K562 (cell line): ENCODE measurements around the gene CSH1. TPM values are rescaled to one million over a fixed set of nuclear protein-coding genes. Genes with fewer than 3 reads are reported as not detected.

Source experiments
- ATAC-seq: fragments of 200-7000 bp; cut with Tn5 transposase; 3 replicates; pipeline ENCODE4 v1.9.1; 2020; ENCODE audit warnings: moderate library complexity
- BruUV-seq: library from RNA; stranded (reverse); fragments of 400-500 nt; replicated peaks from 2 replicates; lab custom pipeline; 2021; lab: Mats Ljungman, UMichigan
- CTCF ChIA-PET: fragments of 300-600 bp; formaldehyde crosslinking; extraction: SDS; loops from one replicate; lab custom pipeline; 2021; ENCODE audit warnings: low intra/inter-chr PET ratio; lab: Yijun Ruan, JAX
- POLR2A ChIA-PET: fragments of 300-600, 350-650 bp; sonication (Branson Sonifier 250); formaldehyde crosslinking; extraction: SDS; loops from one replicate; lab custom pipeline; 2021; ENCODE audit warnings: antibody characterized with exemption, inconsistent platforms; lab: Yijun Ruan, JAX
- DNase-seq, 4 experiments: peaks; one replicate each; pipeline versions ENCODE4 v3.0.0 to v3.0.0-alpha.2; 2011 to 2018; ENCODE audit warnings: low spot score in 3 of 4, mixed read lengths in 3 of 4; ENCODE audit errors: extremely low read depth in 1 of 4
- FAIRE-seq: peaks from 2 replicates; lab custom pipeline; 2011; peaks lifted over from hg19 to GRCh38; lab: Jason Lieb, UNC
- H2AFZ ChIP-seq: 2 replicates; pipeline ENCODE4 v1.6.0; 2011; ENCODE audit warnings: low read depth, low read length, control low read depth, inconsistent platforms
- H3K27ac ChIP-seq: fragments of 200-600 bp; 3 replicates; pipeline ENCODE4 v1.8.0; 2011; ENCODE audit warnings: low read depth, mild to moderate bottlenecking, control low read depth, inconsistent platforms, low read length, moderate library complexity, mixed read lengths; ENCODE audit errors: extremely low read depth
- H3K27me3 ChIP-seq, 2 experiments: fragments of 300-600 bp in 1 of 2; 2 replicates in 1 of 2; 3 replicates in 1 of 2; pipeline versions ENCODE4 v1.6.0 to v1.8.0; 2011; ENCODE audit warnings: inconsistent platforms in 2 of 2, low read length in 2 of 2, mild to moderate bottlenecking in 1 of 2, mixed read lengths in 1 of 2, moderate library complexity in 1 of 2; ENCODE audit not compliant: control insufficient read depth in 2 of 2, insufficient read depth in 2 of 2
- H3K36me3 ChIP-seq: fragments of 300-600 bp; 3 replicates; pipeline ENCODE4 v1.8.0; 2011; ENCODE audit warnings: mild to moderate bottlenecking, low read length, inconsistent platforms; ENCODE audit not compliant: control insufficient read depth, insufficient read depth
- H3K4me1 ChIP-seq, 2 experiments: fragments of 200-600 bp in 1 of 2; replicated peaks in 1 of 2; 2 replicates in 1 of 2; 3 replicates in 1 of 2; pipeline versions ENCODE4 v1.5.1 to v1.8.0; 2011; ENCODE audit warnings: inconsistent platforms in 2 of 2, low read length in 2 of 2, mild to moderate bottlenecking in 1 of 2, mixed read lengths in 1 of 2, moderate library complexity in 1 of 2; ENCODE audit not compliant: control insufficient read depth in 2 of 2, insufficient read depth in 2 of 2
- H3K4me2 ChIP-seq: 2 replicates; pipeline ENCODE4 v1.6.1; 2011; ENCODE audit warnings: low read length, control low read depth, inconsistent platforms, mixed read lengths; ENCODE audit not compliant: insufficient read depth
- H3K4me3 ChIP-seq: fragments of 200-600 bp; sonication (generic), shearing (Covaris generic); 2 replicates; pipeline ENCODE4 v1.5.1; 2016; ENCODE audit warnings: control low read depth, inconsistent platforms
- H3K79me2 ChIP-seq: fragments of 200-600 bp; 3 replicates; pipeline ENCODE4 v1.8.0; 2011; ENCODE audit warnings: low read length, inconsistent platforms; ENCODE audit not compliant: control insufficient read depth, insufficient read depth
- H3K9ac ChIP-seq, 2 experiments: 2 replicates each; pipeline versions ENCODE4 v1.6.0 to v1.6.1; 2011; ENCODE audit warnings: low read depth in 2 of 2, low read length in 2 of 2, control low read depth in 1 of 2, inconsistent platforms in 1 of 2, mild to moderate bottlenecking in 1 of 2, mixed read lengths in 1 of 2; ENCODE audit not compliant: insufficient read depth in 1 of 2
- H3K9me1 ChIP-seq: one replicate; pipeline ENCODE4 v1.6.0; 2011; ENCODE audit warnings: inconsistent platforms, mild to moderate bottlenecking, low read length, moderate library complexity; ENCODE audit not compliant: control insufficient read depth, insufficient read depth
- H3K9me3 ChIP-seq: replicated peaks from 2 replicates; pipeline ENCODE4 v1.5.1; 2011; ENCODE audit warnings: low read depth, low read length, inconsistent platforms; ENCODE audit not compliant: control insufficient read depth, insufficient read depth
- H4K20me1 ChIP-seq: replicated peaks from 2 replicates; pipeline ENCODE4 v1.6.1; 2011; ENCODE audit warnings: low read length, inconsistent platforms, mixed read lengths; ENCODE audit not compliant: control insufficient read depth, insufficient read depth
- CBX8 ChIP-seq: fragments of 200-600 bp; sonication (generic); IDR thresholded peaks from 2 replicates; pipeline ENCODE4 v1.6.1; 2012; ENCODE audit warnings: borderline replicate concordance, mixed run types, low read depth, mild to moderate bottlenecking, moderate library complexity, mixed read lengths, low read length, control low read depth, inconsistent platforms; ENCODE audit not compliant: poor library complexity, severe bottlenecking; ENCODE audit errors: extremely low read depth
- CHD4 ChIP-seq: fragments of 200-600 bp; sonication (generic); IDR thresholded peaks from 3 replicates; pipeline ENCODE4 v1.6.1; 2012; ENCODE audit warnings: low read depth, mild to moderate bottlenecking, mixed read lengths, low read length, inconsistent platforms; ENCODE audit not compliant: insufficient read depth, insufficient replicate concordance, poor library complexity, severe bottlenecking
- HLTF ChIP-seq: fragments of 450-650 bp; IDR thresholded peaks from 2 replicates; pipeline ENCODE4 v1.6.1; 2016
- HNRNPH1 ChIP-seq: fragments of 200-400 bp; formaldehyde crosslinking; optimal IDR thresholded peaks from 2 replicates; pipeline ENCODE3; 2017; ENCODE audit warnings: low read depth, mild to moderate bottlenecking, low read length, moderate library complexity
- NFRKB ChIP-seq: fragments of 450-650 bp; IDR thresholded peaks from 2 replicates; pipeline ENCODE4 v1.6.1; 2016; ENCODE audit warnings: low read depth
- TFE3 ChIP-seq: fragments of 450-650 bp; formaldehyde crosslinking; IDR thresholded peaks from 2 replicates; pipeline ENCODE4 v1.4.0; 2020; ENCODE audit warnings: mild to moderate bottlenecking, mixed read lengths
- ZBTB40 ChIP-seq, 2 experiments: fragments of 450-650 bp in 1 of 2; sonication (generic) in 1 of 2; formaldehyde crosslinking in 1 of 2; IDR thresholded peaks; 2 replicates each; pipeline versions ENCODE4 v1.7.1 to v1.9.0; 2016 to 2022; ENCODE audit warnings: inconsistent platforms in 1 of 2, mild to moderate bottlenecking in 1 of 2, missing genetic modification reagents in 1 of 2
- ZNF124 ChIP-seq: sonication (generic); formaldehyde crosslinking; IDR thresholded peaks from 2 replicates; pipeline ENCODE4 v1.8.1; 2022; ENCODE audit warnings: missing genetic modification reagents
- WGBS: fragments of 100-300 bp; shearing (Covaris generic); methylation state at CpG from one replicate; pipeline ENCODE4 v1.1.6; 2016; ENCODE audit warnings: low coverage, mixed read lengths; ENCODE audit not compliant: insufficient coverage; ENCODE audit errors: missing lambda C conversion rate; 5-methylcytosine and 5-hydroxymethylcytosine counted together
- in situ Hi-C: fragments of 300-500 bp; cut with MboI; formaldehyde crosslinking; loops from 4 replicates; pipeline ENCODE4 v1.15.0; 2018; ENCODE audit warnings: inconsistent platforms, mixed read lengths
- intact Hi-C: fragments of 100-400 bp; cut with micrococcal nuclease; formaldehyde crosslinking; loops from 2 replicates; pipeline ENCODE4 v1.14.2; 2022
- polyA plus RNA-seq, 8 experiments: library from polyadenylated mRNA; depleted of rRNA in 4 of 8; stranded (reverse) in 5 of 8; unstranded in 3 of 8; fragments of >200 nt; fragmentation: Nextera tagmentation in 2 of 8; fragmentation: Illumina TruSeq in 1 of 8; extraction: Ambion mirVana in 2 of 8; extraction: Trizol in 1 of 8; gene quantifications; 2 replicates each; pipeline versions ENCODE4 v1.2.1 to v1.2.3, GENCODE V29; 2011 to 2014; ENCODE audit warnings: inconsistent platforms in 1 of 8, missing spikeins in 1 of 8
- total RNA-seq, 7 experiments: library from RNA; depleted of rRNA in 6 of 7; stranded (reverse); fragments of >200 nt in 6 of 7; fragmentation: Illumina TruSeq in 2 of 7; extraction: Trizol in 2 of 7; gene quantifications; 2 replicates each; pipeline versions ENCODE4 v1.2.1 to v1.2.3, GENCODE V29; 2011 to 2021; ENCODE audit warnings: low replicate concordance in 1 of 7

The CSH1 gene
- total and polyA plus RNA-seq, 9 of the 15 experiments (the other 6 are each of a cell fraction or from before 2014, with no cell fraction given): not detected

- Histone ChIP-seq H2AFZ (no peak overlapping the region), H3K4me3 (no peak overlapping the region), H3K9ac (no peak overlapping the region), H3K79me2 (no peaks in the 10 kb centered on the region), H3K4me2 (no peak overlapping the region), H4K20me1 (no peaks in the 10 kb centered on the region), H3K4me1 (peaks cover 0 to 16% of the 10 kb centered on the region in 2 experiments; a peak in 2 of 5 replicates), H3K27ac (no peak overlapping the region), H3K36me3 (no peaks in the 10 kb centered on the region), H3K27me3 (peaks cover 0 to 12% of the 10 kb centered on the region in 2 experiments; a peak in 2 of 5 replicates), H3K9me1 (no peaks in the 10 kb centered on the region), H3K9me3 (no peaks in the 10 kb centered on the region)
- DNase-seq (no peak), ATAC-seq (no peak), FAIRE-seq (no peak)
- in situ Hi-C loops (no loop called here), intact Hi-C loops (no loop called here)
- ChIA-PET CTCF (no interaction called here), POLR2A (no interaction called here)
- WGBS: 10% methylated on average over 5 of the region's 5 CpGs
- no TSS peak for BruUV-seq
- TF ChIP-seq TFE3 (CRISPR knock-in tag) (no peak), CBX8 (no peak), NFRKB (no peak), ZBTB40 (IDR thresholded peaks at IDR 0.05) (no peak), ZBTB40 (CRISPR knock-in tag; IDR thresholded peaks at IDR 0.05) (no peak), ZNF124 (no peak), HLTF (no peak), HNRNPH1 (no peak), CHD4 (no peak)
These were observed 29.2 kb upstream of the CSH1 start for GRCh38 chr17:63925615-63926014.
